Mucosa of rectum (tissue), 2 donors: ENCODE results near the gene PARD3.

Experiments used
- H3K27ac ChIP-seq, 2 donors: one replicate each; pipeline ENCODE4 v1.7.0; 2013; ENCODE audit warnings: inconsistent platforms in 2 of 2, low read depth in 2 of 2, low read length in 2 of 2
- H3K27me3 ChIP-seq, 2 donors: one replicate each; pipeline ENCODE4 v1.7.0; 2013; ENCODE audit warnings: low read length in 2 of 2; ENCODE audit not compliant: control insufficient read depth in 2 of 2, insufficient read depth in 2 of 2
- H3K36me3 ChIP-seq, 2 donors: one replicate each; pipeline ENCODE4 v1.7.0; 2013; ENCODE audit warnings: low read length in 2 of 2; ENCODE audit not compliant: control insufficient read depth in 2 of 2, insufficient read depth in 2 of 2
- H3K4me1 ChIP-seq, 2 donors: one replicate each; pipeline ENCODE4 v1.7.0; 2013; ENCODE audit warnings: low read length in 2 of 2, mild to moderate bottlenecking in 1 of 2; ENCODE audit not compliant: control insufficient read depth in 2 of 2, insufficient read depth in 2 of 2
- H3K4me3 ChIP-seq, 2 donors: one replicate each; pipeline ENCODE4 v1.7.0; 2013; ENCODE audit warnings: low read length in 2 of 2
- H3K9ac ChIP-seq, 2 donors: one replicate each; pipeline ENCODE4 v1.7.0; 2013; ENCODE audit warnings: low read length in 2 of 2, low read depth in 1 of 2, mild to moderate bottlenecking in 1 of 2
- H3K9me3 ChIP-seq, 2 donors: one replicate each; pipeline ENCODE4 v1.7.0; 2013; ENCODE audit warnings: low read length in 2 of 2; ENCODE audit not compliant: control insufficient read depth in 2 of 2
- donor health status: healthy.
- donor health status: Normal muscosa, but diverticular disease.

Gene PARD3

GRCh38 chr10:34213193-34213804 lies 601.8 kb downstream of the PARD3 start:
- Histone ChIP-seq H3K9me3 (no peaks in the 10 kb centered on the region), H3K27me3 (no peaks in the 10 kb centered on the region), H3K4me1 (peaks cover 7 to 9% of the 10 kb centered on the region in 2 donors), H3K4me3 (no peak overlapping the region), H3K27ac (no peak overlapping the region), H3K9ac (no peak overlapping the region), H3K36me3 (no peaks in the 10 kb centered on the region)

DNA sequence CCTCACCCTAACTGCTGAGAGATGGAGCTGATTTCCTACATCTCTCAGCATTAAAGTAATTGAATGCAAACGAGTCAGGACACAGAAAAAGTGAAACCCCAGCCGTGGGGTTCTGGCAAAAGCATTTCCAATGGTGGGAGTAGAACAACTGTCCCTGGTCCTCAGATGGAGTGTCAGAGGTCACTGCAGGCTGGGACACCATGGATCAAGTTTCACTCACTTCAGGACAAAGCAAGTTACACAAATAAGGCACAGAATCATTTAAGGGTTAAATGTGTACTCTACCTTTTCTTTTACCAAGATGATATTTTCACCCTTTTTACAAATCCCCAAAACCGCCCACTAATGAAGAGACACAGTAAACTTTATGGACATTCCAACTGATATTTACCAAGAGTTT lies 607.8 kb downstream of the PARD3 start:
- Histone ChIP-seq H3K9me3 (no peaks in the 10 kb centered on the region), H3K4me1 (peaks cover 7 to 8% of the 10 kb centered on the region in 2 donors), H3K27me3 (no peaks in the 10 kb centered on the region), H3K9ac (no peak overlapping the region), H3K36me3 (no peaks in the 10 kb centered on the region), H3K27ac (peak overlapping the region; percentile 8 to 40), H3K4me3 (no peak overlapping the region)

GRCh38 chr10:34206935-34207268 lies 608.2 kb downstream of the PARD3 start:
- Histone ChIP-seq H3K9ac (no peak overlapping the region), H3K9me3 (no peaks in the 10 kb centered on the region), H3K36me3 (no peaks in the 10 kb centered on the region), H3K4me1 (peaks cover 7 to 8% of the 10 kb centered on the region in 2 donors), H3K27ac (peak overlapping the region; percentile 40 to 51), H3K4me3 (no peak overlapping the region), H3K27me3 (no peaks in the 10 kb centered on the region)

- Histone ChIP-seq H3K4me3 (no peak overlapping the region), H3K27ac (peak overlapping the region; percentile 40 to 51), H3K27me3 (no peaks in the 10 kb centered on the region), H3K9me3 (no peaks in the 10 kb centered on the region), H3K36me3 (no peaks in the 10 kb centered on the region), H3K4me1 (peaks cover 7 to 8% of the 10 kb centered on the region in 2 donors), H3K9ac (no peak overlapping the region)
Observed at GRCh38 chr10:34206078-34206934, 608.8 kb downstream of the PARD3 start.

DNA sequence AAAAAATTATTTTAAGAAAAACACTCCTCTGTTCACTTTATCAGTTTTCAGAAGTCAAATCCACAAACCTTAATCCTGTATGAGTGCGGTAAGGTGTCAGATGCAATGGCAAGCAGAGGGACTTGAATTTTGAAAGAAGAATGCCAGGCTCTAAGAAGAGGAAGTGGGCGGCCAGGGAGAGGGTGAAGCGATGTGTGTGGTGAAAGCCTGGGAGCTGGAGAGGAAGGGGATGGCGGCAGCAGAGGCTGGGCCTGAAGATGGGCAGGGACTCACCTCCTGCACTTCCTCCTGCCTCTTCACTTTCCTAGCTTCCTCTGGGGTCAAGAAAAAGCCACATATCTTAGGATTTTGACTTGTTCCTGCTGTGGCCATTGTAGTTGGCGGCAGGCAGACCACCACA lies 609.6 kb downstream of the PARD3 start:
- no peak overlapping the region for H3K9ac ChIP-seq
- no peaks in the 10 kb centered on the region for H3K27me3 ChIP-seq
- peaks cover 7 to 8% of the 10 kb centered on the region in 2 donors for H3K4me1 ChIP-seq
- H3K4me3 ChIP-seq = no peak overlapping the region
- no peaks in the 10 kb centered on the region for H3K9me3 ChIP-seq
- no peak overlapping the region for H3K27ac ChIP-seq
- H3K36me3 ChIP-seq = no peaks in the 10 kb centered on the region

DNA sequence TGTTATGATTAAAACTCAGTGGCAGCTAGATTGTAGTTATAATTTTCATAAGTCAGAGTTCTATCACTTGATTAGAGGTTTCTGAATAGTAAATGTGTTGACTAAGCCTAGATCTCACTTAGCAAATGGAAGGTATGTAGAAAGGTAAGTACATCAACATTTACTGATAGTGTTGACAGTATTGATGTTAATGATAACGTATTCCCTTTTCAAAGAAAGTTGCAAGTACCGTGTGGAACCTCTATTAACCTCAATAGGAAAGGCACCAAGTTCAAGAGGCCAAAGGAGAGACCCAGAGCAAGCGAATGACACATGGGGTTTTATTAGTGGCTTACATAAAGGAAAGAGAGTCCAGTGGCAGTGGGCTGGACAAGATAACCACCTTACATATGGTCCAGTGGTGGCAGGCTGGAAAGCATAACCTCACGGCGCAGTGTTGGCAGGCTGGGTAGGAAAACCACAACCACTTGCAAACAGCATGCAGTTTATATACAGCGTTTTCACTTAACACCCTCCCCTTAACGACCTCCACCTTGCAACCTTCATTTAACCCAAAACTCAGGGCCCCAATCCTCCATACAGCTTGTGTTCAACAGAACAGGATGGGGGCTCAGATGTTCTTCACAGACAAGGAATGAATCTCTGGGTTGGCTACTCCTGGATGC lies 611.0 kb downstream of the PARD3 start:
- H3K9ac ChIP-seq = no peak overlapping the region
- H3K27me3 ChIP-seq = no peaks in the 10 kb centered on the region
- H3K4me1 ChIP-seq = peaks cover 7 to 8% of the 10 kb centered on the region in 2 donors
- H3K9me3 ChIP-seq = no peaks in the 10 kb centered on the region
- no peak overlapping the region for H3K4me3 ChIP-seq
- no peak overlapping the region for H3K27ac ChIP-seq
- no peaks in the 10 kb centered on the region for H3K36me3 ChIP-seq

GRCh38 chr10:34200355-34200901 lies 614.7 kb downstream of the PARD3 start:
- no peaks in the 10 kb centered on the region for H3K36me3 ChIP-seq
- no peaks in the 10 kb centered on the region for H3K4me1 ChIP-seq
- H3K9ac ChIP-seq = no peak overlapping the region
- no peak overlapping the region for H3K27ac ChIP-seq
- H3K9me3 ChIP-seq = no peaks in the 10 kb centered on the region
- no peak overlapping the region for H3K4me3 ChIP-seq
- no peaks in the 10 kb centered on the region for H3K27me3 ChIP-seq

GRCh38 chr10:34198953-34199352 lies 616.1 kb downstream of the PARD3 start:
- Histone ChIP-seq H3K4me3 (no peak overlapping the region), H3K36me3 (no peaks in the 10 kb centered on the region), H3K9ac (no peak overlapping the region), H3K9me3 (no peaks in the 10 kb centered on the region), H3K27ac (no peak overlapping the region), H3K27me3 (no peaks in the 10 kb centered on the region), H3K4me1 (no peaks in the 10 kb centered on the region)

DNA sequence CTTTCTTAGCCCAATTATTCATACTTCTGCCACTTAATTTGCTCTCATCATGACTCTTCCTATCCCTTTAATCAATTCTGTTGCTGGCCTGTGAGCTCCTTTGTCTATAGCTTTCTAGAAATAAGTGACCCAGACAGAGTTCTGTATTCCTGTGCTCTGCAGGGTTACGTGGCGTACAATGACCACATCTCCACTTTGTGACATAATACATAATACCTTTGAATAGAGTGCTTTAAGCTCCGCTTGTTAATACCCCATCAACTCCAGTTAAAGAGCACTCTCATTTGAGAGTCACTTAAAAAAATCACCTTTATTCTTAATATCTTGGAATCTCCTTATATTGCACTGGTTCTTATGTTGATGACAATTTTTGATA lies 619.0 kb downstream of the PARD3 start:
- no peaks in the 10 kb centered on the region for H3K4me1 ChIP-seq
- no peaks in the 10 kb centered on the region for H3K9me3 ChIP-seq
- H3K4me3 ChIP-seq = no peak overlapping the region
- H3K36me3 ChIP-seq = no peaks in the 10 kb centered on the region
- H3K9ac ChIP-seq = no peak overlapping the region
- no peaks in the 10 kb centered on the region for H3K27me3 ChIP-seq
- no peak overlapping the region for H3K27ac ChIP-seq
